Measurements from ENCODE around the gene ANHX.

- TF ChIP-seq, protein P1, sequence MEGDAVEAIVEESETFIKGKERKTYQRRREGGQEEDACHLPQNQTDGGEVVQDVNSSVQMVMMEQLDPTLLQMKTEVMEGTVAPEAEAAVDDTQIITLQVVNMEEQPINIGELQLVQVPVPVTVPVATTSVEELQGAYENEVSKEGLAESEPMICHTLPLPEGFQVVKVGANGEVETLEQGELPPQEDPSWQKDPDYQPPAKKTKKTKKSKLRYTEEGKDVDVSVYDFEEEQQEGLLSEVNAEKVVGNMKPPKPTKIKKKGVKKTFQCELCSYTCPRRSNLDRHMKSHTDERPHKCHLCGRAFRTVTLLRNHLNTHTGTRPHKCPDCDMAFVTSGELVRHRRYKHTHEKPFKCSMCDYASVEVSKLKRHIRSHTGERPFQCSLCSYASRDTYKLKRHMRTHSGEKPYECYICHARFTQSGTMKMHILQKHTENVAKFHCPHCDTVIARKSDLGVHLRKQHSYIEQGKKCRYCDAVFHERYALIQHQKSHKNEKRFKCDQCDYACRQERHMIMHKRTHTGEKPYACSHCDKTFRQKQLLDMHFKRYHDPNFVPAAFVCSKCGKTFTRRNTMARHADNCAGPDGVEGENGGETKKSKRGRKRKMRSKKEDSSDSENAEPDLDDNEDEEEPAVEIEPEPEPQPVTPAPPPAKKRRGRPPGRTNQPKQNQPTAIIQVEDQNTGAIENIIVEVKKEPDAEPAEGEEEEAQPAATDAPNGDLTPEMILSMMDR (IDR thresholded peaks at IDR 0.05), result no peak
- TF ChIP-seq SP1 (CRISPR knock-in tag; conservative IDR thresholded peaks at IDR 0.05), result no peak
- no peak for TF ChIP-seq FOXK1 (CRISPR knock-in tag; IDR thresholded peaks at IDR 0.05)
Measured at GRCh38 chr12:133264173-133264572, 28.5 kb upstream of the ANHX start.

Data from WTC11 (cell line).